Activated naive CD8-positive, alpha-beta T cell treated with anti-CD3 and anti-CD28 coated beads, Interleukin-2, amount 50 U/mL, for 24 hours (primary cell): ENCODE measurements around the gene DNAH10.

Experiments used
- ATAC-seq: fragments of 150-1000 bp; cut with Tn5 transposase; one replicate; pipeline ENCODE4 v1.10.0; 2021
- DNase-seq: peaks from one replicate; pipeline ENCODE4 v3.0.0; 2021
- H3K27ac Mint-ChIP-seq: one replicate; pipeline ENCODE4 v1.8.0; 2021; ENCODE audit warnings: mild to moderate bottlenecking, mixed read lengths
- H3K27me3 Mint-ChIP-seq: one replicate; pipeline ENCODE4 v1.8.0; 2021; ENCODE audit warnings: mixed read lengths
- H3K36me3 Mint-ChIP-seq: one replicate; pipeline ENCODE4 v1.8.0; 2021; ENCODE audit warnings: low read depth, mixed read lengths
- H3K4me1 Mint-ChIP-seq: one replicate; pipeline ENCODE4 v1.8.0; 2021; ENCODE audit warnings: mixed read lengths
- H3K4me3 Mint-ChIP-seq: one replicate; pipeline ENCODE4 v1.8.0; 2021; ENCODE audit warnings: mild to moderate bottlenecking, moderate library complexity, mixed read lengths
- H3K9me3 Mint-ChIP-seq: one replicate; pipeline ENCODE4 v1.8.0; 2021; ENCODE audit warnings: mixed read lengths

DNAH10 gene

GRCh38 chr12:123761841-123762714 is at the start of gene DNAH10:
Gene DNAH10, plus strand, starts transcription at chr12:123762301. Its CDS starts 36 bp downstream, at chr12:123762337.
- DNase-seq (peak; percentile 67), ATAC-seq (peak; percentile 79)
- Mint-ChIP-seq H3K4me3 (peak within 1 kb of the TSS; percentile 69), H3K27me3 (peaks cover under 1% of the 10 kb centered on the region), H3K36me3 (peaks cover 16% of the 10 kb centered on the region), H3K4me1 (peaks cover 12% of the 10 kb centered on the region), H3K27ac (peak within 1 kb of the TSS; percentile 47), H3K9me3 (no peaks in the 10 kb centered on the region)

GRCh38 chr12:123712780-123713319 is 49.3 kb upstream of the DNAH10 start:
- H3K9me3 Mint-ChIP-seq: no peaks in the 10 kb centered on the region
- peak overlapping the region; percentile 97 for H3K4me3 Mint-ChIP-seq
- ATAC-seq (no peak), DNase-seq (no peak)
- peaks cover 58% of the 10 kb centered on the region for H3K4me1 Mint-ChIP-seq
- H3K27ac Mint-ChIP-seq: peak overlapping the region; percentile 93
- H3K27me3 Mint-ChIP-seq: no peaks in the 10 kb centered on the region
- H3K36me3 Mint-ChIP-seq: peaks cover 22% of the 10 kb centered on the region

- H3K9me3 Mint-ChIP-seq: no peaks in the 10 kb centered on the region
- DNase-seq: no peak
- peak overlapping the region; percentile 97 for H3K4me3 Mint-ChIP-seq
- H3K4me1 Mint-ChIP-seq: peaks cover 59% of the 10 kb centered on the region
- peaks cover 22% of the 10 kb centered on the region for H3K36me3 Mint-ChIP-seq
- no peak for ATAC-seq
- peak overlapping the region; percentile 93 for H3K27ac Mint-ChIP-seq
- no peaks in the 10 kb centered on the region for H3K27me3 Mint-ChIP-seq
Observed at GRCh38 chr12:123713398-123713797, 48.7 kb upstream of the DNAH10 start.

- DNase-seq (peak; percentile 59), ATAC-seq (peak; percentile 58)
- Mint-ChIP-seq H3K9me3 (no peaks in the 10 kb centered on the region), H3K36me3 (peaks cover 24% of the 10 kb centered on the region), H3K27ac (peak overlapping the region; percentile 93), H3K4me3 (peak overlapping the region; percentile 97), H3K4me1 (peaks cover 60% of the 10 kb centered on the region), H3K27me3 (no peaks in the 10 kb centered on the region)
Observed at GRCh38 chr12:123713823-123714585, 48.1 kb upstream of the DNAH10 start.

- no peak for DNase-seq
- peak overlapping the region; percentile 97 for H3K4me3 Mint-ChIP-seq
- H3K27me3 Mint-ChIP-seq: no peaks in the 10 kb centered on the region
- peak overlapping the region; percentile 93 for H3K27ac Mint-ChIP-seq
- H3K4me1 Mint-ChIP-seq: peaks cover 72% of the 10 kb centered on the region
- peak; percentile 21 for ATAC-seq
- H3K9me3 Mint-ChIP-seq: no peaks in the 10 kb centered on the region
- H3K36me3 Mint-ChIP-seq: peaks cover 31% of the 10 kb centered on the region
Observed at GRCh38 chr12:123715195-123715594, 46.9 kb upstream of the DNAH10 start.

GRCh38 chr12:123717350-123717749 is 44.8 kb upstream of the DNAH10 start:
- peaks cover 42% of the 10 kb centered on the region for H3K36me3 Mint-ChIP-seq
- no peaks in the 10 kb centered on the region for H3K9me3 Mint-ChIP-seq
- no peaks in the 10 kb centered on the region for H3K27me3 Mint-ChIP-seq
- H3K4me1 Mint-ChIP-seq: peaks cover 79% of the 10 kb centered on the region
- no peak overlapping the region for H3K4me3 Mint-ChIP-seq
- no peak for ATAC-seq
- no peak for DNase-seq
- H3K27ac Mint-ChIP-seq: peak overlapping the region; percentile 45

- H3K36me3 Mint-ChIP-seq: peaks cover 53% of the 10 kb centered on the region
- no peaks in the 10 kb centered on the region for H3K9me3 Mint-ChIP-seq
- ATAC-seq (peak; percentile 37), DNase-seq (no peak)
- peak overlapping the region; percentile 88 for H3K27ac Mint-ChIP-seq
- peak overlapping the region; percentile 49 for H3K4me3 Mint-ChIP-seq
- H3K4me1 Mint-ChIP-seq: peaks cover 80% of the 10 kb centered on the region
- no peaks in the 10 kb centered on the region for H3K27me3 Mint-ChIP-seq
Observed at GRCh38 chr12:123720141-123720814, 41.8 kb upstream of the DNAH10 start.

GRCh38 chr12:123721245-123721644 is 40.9 kb upstream of the DNAH10 start:
- no peak for DNase-seq
- H3K4me1 Mint-ChIP-seq: peaks cover 76% of the 10 kb centered on the region
- no peaks in the 10 kb centered on the region for H3K9me3 Mint-ChIP-seq
- H3K27ac Mint-ChIP-seq: no peak overlapping the region
- H3K4me3 Mint-ChIP-seq: no peak overlapping the region
- no peaks in the 10 kb centered on the region for H3K27me3 Mint-ChIP-seq
- peaks cover 57% of the 10 kb centered on the region for H3K36me3 Mint-ChIP-seq
- ATAC-seq: no peak

- no peak for ATAC-seq
- Mint-ChIP-seq H3K27me3 (no peaks in the 10 kb centered on the region), H3K36me3 (peaks cover 62% of the 10 kb centered on the region), H3K4me1 (peaks cover 71% of the 10 kb centered on the region), H3K4me3 (no peak overlapping the region), H3K27ac (peak overlapping the region; percentile 60), H3K9me3 (no peaks in the 10 kb centered on the region)
- DNase-seq: no peak
Observed at GRCh38 chr12:123723011-123723410, 39.1 kb upstream of the DNAH10 start.

- Mint-ChIP-seq H3K4me1 (peaks cover 74% of the 10 kb centered on the region), H3K27me3 (no peaks in the 10 kb centered on the region), H3K9me3 (no peaks in the 10 kb centered on the region), H3K36me3 (peaks cover 67% of the 10 kb centered on the region), H3K4me3 (no peak overlapping the region), H3K27ac (peak overlapping the region; percentile 83)
- ATAC-seq (peak; percentile 65), DNase-seq (no peak)
Observed at GRCh38 chr12:123723765-123724164, 38.3 kb upstream of the DNAH10 start.

GRCh38 chr12:123726244-123726643 is 35.9 kb upstream of the DNAH10 start:
- H3K27ac Mint-ChIP-seq: peak overlapping the region; percentile 74
- no peak overlapping the region for H3K4me3 Mint-ChIP-seq
- no peaks in the 10 kb centered on the region for H3K27me3 Mint-ChIP-seq
- H3K36me3 Mint-ChIP-seq: peaks cover 67% of the 10 kb centered on the region
- H3K9me3 Mint-ChIP-seq: no peaks in the 10 kb centered on the region
- H3K4me1 Mint-ChIP-seq: peaks cover 55% of the 10 kb centered on the region
- ATAC-seq (no peak), DNase-seq (no peak)

- no peak overlapping the region for H3K4me3 Mint-ChIP-seq
- peaks cover 55% of the 10 kb centered on the region for H3K4me1 Mint-ChIP-seq
- no peaks in the 10 kb centered on the region for H3K9me3 Mint-ChIP-seq
- DNase-seq (no peak), ATAC-seq (no peak)
- H3K27me3 Mint-ChIP-seq: no peaks in the 10 kb centered on the region
- H3K36me3 Mint-ChIP-seq: peaks cover 72% of the 10 kb centered on the region
- H3K27ac Mint-ChIP-seq: peak overlapping the region; percentile 54
Observed at GRCh38 chr12:123726962-123727361, 35.1 kb upstream of the DNAH10 start.

- no peak for DNase-seq
- no peaks in the 10 kb centered on the region for H3K9me3 Mint-ChIP-seq
- no peak overlapping the region for H3K4me3 Mint-ChIP-seq
- peaks cover 75% of the 10 kb centered on the region for H3K36me3 Mint-ChIP-seq
- no peak overlapping the region for H3K27ac Mint-ChIP-seq
- no peaks in the 10 kb centered on the region for H3K27me3 Mint-ChIP-seq
- no peak for ATAC-seq
- peaks cover 56% of the 10 kb centered on the region for H3K4me1 Mint-ChIP-seq
Observed at GRCh38 chr12:123727878-123728277, 34.2 kb upstream of the DNAH10 start.

GRCh38 chr12:123731596-123731995 is 30.5 kb upstream of the DNAH10 start:
- peaks cover 40% of the 10 kb centered on the region for H3K4me1 Mint-ChIP-seq
- H3K36me3 Mint-ChIP-seq: peaks cover 78% of the 10 kb centered on the region
- no peak overlapping the region for H3K4me3 Mint-ChIP-seq
- no peaks in the 10 kb centered on the region for H3K9me3 Mint-ChIP-seq
- peak overlapping the region; percentile 70 for H3K27ac Mint-ChIP-seq
- no peak for ATAC-seq
- H3K27me3 Mint-ChIP-seq: no peaks in the 10 kb centered on the region
- DNase-seq: no peak
